Gastrocnemius medialis (tissue), 4 donors: ENCODE measurements around the gene CMPK2. TPM values are rescaled to one million over a fixed set of nuclear protein-coding genes. Genes with fewer than 3 reads are reported as not detected.
"Not testable (repeated sequence)": the region's sequence is repeated elsewhere in the genome, so short reads cannot be mapped to it uniquely, and the experiment has no call there.

Experiments
- ATAC-seq, 2 donors: fragments of 150-250 bp; one replicate each; pipeline ENCODE4 v1.9.1; 2016
- DNase-seq, 2 donors: peaks; one replicate each; pipeline ENCODE4 v3.0.0-alpha.2; 2019
- H3K27ac ChIP-seq, 4 donors: fragments of 200-600 bp; sonication (generic); 1 replicate in 1 of 4; 2 replicates in 3 of 4; pipeline ENCODE4 v1.5.1; 2016 to 2018; ENCODE audit warnings: mild to moderate bottlenecking in 2 of 4, moderate library complexity in 1 of 4
- H3K27me3 ChIP-seq, 3 donors: fragments of 200-600 bp; sonication (generic) in 2 of 3; 1 replicate in 1 of 3; 2 replicates in 2 of 3; pipeline versions ENCODE4 v1.5.1 to v1.6.0; 2016 to 2019; ENCODE audit warnings: mild to moderate bottlenecking in 1 of 3, moderate library complexity in 1 of 3
- H3K36me3 ChIP-seq, 2 donors: fragments of 200-600 bp; sonication (generic) in 1 of 2; one replicate each; pipeline ENCODE4 v1.5.1; 2017 to 2018
- H3K4me1 ChIP-seq, 2 donors: fragments of 200-600 bp; sonication (generic) in 1 of 2; one replicate each; pipeline ENCODE4 v1.5.1; 2016 to 2017; ENCODE audit warnings: mild to moderate bottlenecking in 2 of 2
- H3K4me3 ChIP-seq, 4 donors: fragments of 200-600 bp; sonication (generic) in 3 of 4; 1 replicate in 1 of 4; 2 replicates in 3 of 4; pipeline ENCODE4 v1.5.1; 2016 to 2019; ENCODE audit warnings: mild to moderate bottlenecking in 2 of 4
- H3K9me3 ChIP-seq, 3 donors: fragments of 200-600 bp; sonication (generic) in 2 of 3; 1 replicate in 1 of 3; 2 replicates in 2 of 3; pipeline ENCODE4 v1.5.1; 2016 to 2019
- POLR2A ChIP-seq, 2 donors: fragments of 450-650 bp; IDR thresholded peaks; one replicate each; pipeline ENCODE4 v1.6.1; 2017; ENCODE audit warnings: antibody characterized with exemption in 2 of 2, mild to moderate bottlenecking in 2 of 2, moderate library complexity in 2 of 2
- in situ Hi-C, 4 donors: fragments of 200-750 bp; cut with MboI; loops; one replicate each; pipeline versions ENCODE4 v1.15.0 to v1.8.0; 2017; ENCODE audit warnings: low sequenced_read_pairs in 4 of 4
- intact Hi-C: fragments of 100-400 bp; cut with DNase I; formaldehyde crosslinking; loops from one replicate; pipeline ENCODE4 v1.15.1; 2023; ENCODE audit warnings: low total_unique reads
- total RNA-seq, 4 donors: library from RNA; depleted of rRNA; stranded (reverse); fragments of >200 nt; gene quantifications; one replicate each; pipeline versions ENCODE4 v1.1.0 to v1.2.3, GENCODE V29; 2016
- TF ChIP-seq, protein P1 (sequence below), 5 experiments: fragments of 450-650 bp in 3 of 5; fragments of 200-600 bp in 2 of 5; sonication (generic) in 2 of 5; IDR thresholded peaks in 4 of 5; conservative IDR thresholded peaks in 1 of 5; 1 replicate in 4 of 5; 2 replicates in 1 of 5; pipeline ENCODE4 v1.5.1; 2016 to 2019; ENCODE audit warnings: antibody characterized with exemption in 5 of 5, mild to moderate bottlenecking in 3 of 5, moderate library complexity in 3 of 5

The CMPK2 gene
- total RNA-seq, 4 donors from 2014 or later, result 2.1 to 12.2 (median 3.3) TPM

DNA sequence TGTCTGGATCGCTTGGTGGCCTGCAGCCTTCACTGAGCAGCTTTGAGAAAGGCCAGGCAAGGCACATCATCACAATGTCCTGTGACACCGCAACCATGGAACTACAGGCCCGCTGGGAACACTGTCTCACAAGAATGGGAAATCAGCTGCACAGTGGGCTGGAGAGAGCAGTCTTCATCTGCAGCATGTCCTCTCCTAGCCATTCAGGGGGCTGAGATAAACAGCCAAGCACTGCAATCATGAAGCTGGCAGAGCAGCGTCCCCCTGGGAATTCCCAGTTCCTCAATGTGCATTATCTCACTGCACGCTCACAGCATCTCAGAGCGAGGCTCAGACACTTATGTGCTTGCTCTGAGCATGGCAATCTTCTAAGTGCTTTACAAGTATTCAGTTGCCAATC is 1.9 kb downstream of the CMPK2 start:
- in situ Hi-C loops, result no loop called here
- ATAC-seq, result no peak

DNA sequence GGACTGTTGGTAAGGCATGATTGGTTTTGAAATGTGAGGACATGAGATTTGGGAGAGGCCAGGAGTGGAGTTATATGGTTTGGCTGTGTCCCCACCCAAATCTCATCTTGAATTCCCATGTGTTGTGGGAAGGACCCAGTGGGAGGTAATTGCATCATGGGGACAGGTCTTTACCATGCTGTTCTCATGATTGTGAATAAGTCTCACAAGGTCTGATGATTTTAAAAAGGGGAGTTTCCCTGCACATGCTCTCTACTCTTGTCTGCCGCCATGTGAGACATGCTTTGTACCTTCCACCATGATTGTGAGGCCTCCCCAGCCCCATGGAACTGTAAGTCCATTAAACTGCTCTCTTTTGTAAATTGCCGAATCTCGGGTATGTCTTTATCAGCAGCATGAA is 5.4 kb downstream of the CMPK2 start:
- no peak for TF ChIP-seq POLR2A (IDR thresholded peaks at IDR 0.05)
- intact Hi-C loops (no loop called here), in situ Hi-C loops (no loop called here)
- no peak overlapping the region for H3K27ac ChIP-seq
- ATAC-seq (no peak), DNase-seq (no peak)
- peaks cover 0 to 5% of the 10 kb centered on the region in 2 donors for H3K36me3 ChIP-seq
- H3K4me3 ChIP-seq, result no peak overlapping the region
- no peaks in the 10 kb centered on the region for H3K9me3 ChIP-seq
- H3K27me3 ChIP-seq, result no peaks in the 10 kb centered on the region
- H3K4me1 ChIP-seq, result no peaks in the 10 kb centered on the region

More for the DNA sequence above, 1.9 kb downstream of the CMPK2 start:
- H3K36me3 ChIP-seq, result peaks cover 0 to 5% of the 10 kb centered on the region in 2 donors
- H3K27ac ChIP-seq, result no peak overlapping the region
- DNase-seq, result no peak
- no peaks in the 10 kb centered on the region for H3K9me3 ChIP-seq
- H3K27me3 ChIP-seq, result no peaks in the 10 kb centered on the region
- no peak for TF ChIP-seq POLR2A (IDR thresholded peaks at IDR 0.05)
- TF ChIP-seq, protein P1, sequence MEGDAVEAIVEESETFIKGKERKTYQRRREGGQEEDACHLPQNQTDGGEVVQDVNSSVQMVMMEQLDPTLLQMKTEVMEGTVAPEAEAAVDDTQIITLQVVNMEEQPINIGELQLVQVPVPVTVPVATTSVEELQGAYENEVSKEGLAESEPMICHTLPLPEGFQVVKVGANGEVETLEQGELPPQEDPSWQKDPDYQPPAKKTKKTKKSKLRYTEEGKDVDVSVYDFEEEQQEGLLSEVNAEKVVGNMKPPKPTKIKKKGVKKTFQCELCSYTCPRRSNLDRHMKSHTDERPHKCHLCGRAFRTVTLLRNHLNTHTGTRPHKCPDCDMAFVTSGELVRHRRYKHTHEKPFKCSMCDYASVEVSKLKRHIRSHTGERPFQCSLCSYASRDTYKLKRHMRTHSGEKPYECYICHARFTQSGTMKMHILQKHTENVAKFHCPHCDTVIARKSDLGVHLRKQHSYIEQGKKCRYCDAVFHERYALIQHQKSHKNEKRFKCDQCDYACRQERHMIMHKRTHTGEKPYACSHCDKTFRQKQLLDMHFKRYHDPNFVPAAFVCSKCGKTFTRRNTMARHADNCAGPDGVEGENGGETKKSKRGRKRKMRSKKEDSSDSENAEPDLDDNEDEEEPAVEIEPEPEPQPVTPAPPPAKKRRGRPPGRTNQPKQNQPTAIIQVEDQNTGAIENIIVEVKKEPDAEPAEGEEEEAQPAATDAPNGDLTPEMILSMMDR (IDR thresholded peaks at IDR 0.05 in 4 of 5, conservative IDR thresholded peaks at IDR 0.05 in 1 of 5), result no peak
- intact Hi-C loops, result no loop called here
- H3K4me1 ChIP-seq, result peaks cover 6 to 12% of the 10 kb centered on the region in 2 donors
- H3K4me3 ChIP-seq, result peak overlapping the region in 1 of 4 donors; percentile 98

DNA sequence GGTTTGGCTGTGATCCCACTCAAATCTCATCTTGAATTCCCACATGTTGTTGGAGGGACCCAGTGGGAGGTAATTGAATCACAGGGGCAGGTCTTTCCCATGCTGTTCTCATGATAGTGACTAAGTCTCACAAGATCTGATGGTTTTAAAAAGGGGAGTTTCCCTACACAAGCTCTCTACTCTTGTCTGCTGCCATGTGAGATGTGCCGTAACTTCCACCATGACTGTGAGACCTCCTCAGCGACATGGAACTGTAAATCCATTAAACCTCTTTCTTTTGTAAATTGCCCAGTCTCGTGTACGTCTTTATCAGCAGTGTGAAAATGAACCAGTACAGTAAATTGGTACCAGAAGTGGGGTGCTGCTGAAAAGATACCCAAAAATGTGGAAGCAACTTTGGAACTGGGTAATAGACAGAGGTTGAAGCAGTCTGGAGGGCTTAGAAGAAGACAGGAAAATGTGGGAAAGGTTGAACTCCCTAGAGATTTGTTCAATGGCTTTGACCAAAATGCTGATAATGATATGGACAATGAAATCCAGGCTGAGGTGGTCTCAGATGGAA is 7.2 kb downstream of the CMPK2 start:
- H3K9me3 ChIP-seq, H3K4me3 ChIP-seq, DNase-seq, H3K27me3 ChIP-seq, H3K4me1 ChIP-seq, H3K36me3 ChIP-seq, H3K27ac ChIP-seq, intact Hi-C loops, in situ Hi-C loops, ATAC-seq: not testable (repeated sequence)

DNA sequence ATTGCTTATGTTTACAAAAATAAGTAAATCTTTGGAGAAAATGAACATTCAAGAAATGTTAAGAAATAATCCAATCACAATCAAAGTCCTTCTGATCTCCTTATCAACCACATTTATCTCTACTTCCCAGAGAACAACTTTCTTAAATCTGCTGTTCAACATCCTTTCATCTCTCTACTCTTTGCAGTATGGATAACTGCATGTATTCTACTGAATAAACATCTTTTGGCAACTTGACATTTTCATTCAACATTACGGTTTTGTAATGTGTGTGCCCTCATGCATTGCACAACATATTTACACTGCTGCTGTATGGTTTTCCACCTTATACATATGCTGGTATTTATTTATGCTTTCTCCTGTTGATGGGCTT is 9.2 kb downstream of the CMPK2 start:
- in situ Hi-C loops, result no loop called here
- H3K36me3 ChIP-seq, result peaks cover 0 to 5% of the 10 kb centered on the region in 2 donors
- no peak overlapping the region for H3K4me3 ChIP-seq

DNA sequence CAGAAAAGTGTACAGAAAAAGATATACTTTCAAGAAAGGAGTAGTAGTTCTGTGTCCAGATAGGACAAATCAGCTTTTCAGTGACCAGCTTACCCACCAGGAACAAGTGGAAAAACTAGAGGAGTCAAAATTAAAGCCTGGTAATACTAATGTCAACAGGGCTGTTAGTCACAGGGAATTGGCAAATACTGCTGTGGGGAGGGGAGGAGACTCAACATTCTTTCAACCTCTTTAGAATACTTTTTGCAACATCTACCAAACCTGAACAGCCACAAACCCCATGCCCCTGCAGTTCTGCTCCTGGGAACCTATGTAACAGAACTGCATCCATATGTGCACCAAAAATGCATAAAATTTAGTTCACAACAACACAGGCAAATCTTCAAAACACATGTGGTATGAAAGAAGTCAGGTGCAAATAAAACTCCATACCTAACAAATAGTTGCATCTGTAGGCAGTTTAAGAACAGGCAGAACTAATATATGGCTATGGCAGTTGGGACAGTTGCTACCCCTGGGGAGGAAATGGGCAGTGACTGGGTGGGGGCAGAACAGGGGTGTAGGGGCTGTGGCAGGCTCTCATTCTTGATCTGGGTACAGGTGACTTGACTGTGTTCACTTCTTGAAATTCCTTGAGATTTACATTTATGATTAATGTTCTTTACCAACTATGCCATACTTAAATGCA is 9.7 kb downstream of the CMPK2 start:
- Histone ChIP-seq H3K36me3 (peaks cover 0 to 10% of the 10 kb centered on the region in 2 donors), H3K4me3 (no peak overlapping the region), H3K4me1 (no peaks in the 10 kb centered on the region), H3K27me3 (no peaks in the 10 kb centered on the region), H3K27ac (no peak overlapping the region), H3K9me3 (no peaks in the 10 kb centered on the region)
- no peak for TF ChIP-seq POLR2A (IDR thresholded peaks at IDR 0.05)
- TF ChIP-seq, protein P1 (IDR thresholded peaks at IDR 0.05 in 4 of 5, conservative IDR thresholded peaks at IDR 0.05 in 1 of 5), result no peak
- DNase-seq (no peak), ATAC-seq (no peak)
- intact Hi-C loops, result no loop called here
- in situ Hi-C loops, result no loop called here

More for the DNA sequence above, 9.2 kb downstream of the CMPK2 start:
- no peaks in the 10 kb centered on the region for H3K4me1 ChIP-seq
- H3K27me3 ChIP-seq, result no peaks in the 10 kb centered on the region
- intact Hi-C loops, result no loop called here
- no peak for TF ChIP-seq POLR2A (IDR thresholded peaks at IDR 0.05)
- TF ChIP-seq, protein P1 (IDR thresholded peaks at IDR 0.05 in 4 of 5, conservative IDR thresholded peaks at IDR 0.05 in 1 of 5), result no peak
- H3K27ac ChIP-seq, result no peak overlapping the region
- no peaks in the 10 kb centered on the region for H3K9me3 ChIP-seq
- DNase-seq (no peak), ATAC-seq (no peak)
